RPMI8226 (cell line): ENCODE measurements around the gene UGT1A8.
"Not testable (repeated sequence)": the region's sequence is repeated elsewhere in the genome, so short reads cannot be mapped to it uniquely, and the experiment has no call there.

Source experiments
- DNase-seq: peaks from one replicate; pipeline ENCODE4 v3.0.0-alpha.2; 2015

Gene UGT1A8

DNA sequence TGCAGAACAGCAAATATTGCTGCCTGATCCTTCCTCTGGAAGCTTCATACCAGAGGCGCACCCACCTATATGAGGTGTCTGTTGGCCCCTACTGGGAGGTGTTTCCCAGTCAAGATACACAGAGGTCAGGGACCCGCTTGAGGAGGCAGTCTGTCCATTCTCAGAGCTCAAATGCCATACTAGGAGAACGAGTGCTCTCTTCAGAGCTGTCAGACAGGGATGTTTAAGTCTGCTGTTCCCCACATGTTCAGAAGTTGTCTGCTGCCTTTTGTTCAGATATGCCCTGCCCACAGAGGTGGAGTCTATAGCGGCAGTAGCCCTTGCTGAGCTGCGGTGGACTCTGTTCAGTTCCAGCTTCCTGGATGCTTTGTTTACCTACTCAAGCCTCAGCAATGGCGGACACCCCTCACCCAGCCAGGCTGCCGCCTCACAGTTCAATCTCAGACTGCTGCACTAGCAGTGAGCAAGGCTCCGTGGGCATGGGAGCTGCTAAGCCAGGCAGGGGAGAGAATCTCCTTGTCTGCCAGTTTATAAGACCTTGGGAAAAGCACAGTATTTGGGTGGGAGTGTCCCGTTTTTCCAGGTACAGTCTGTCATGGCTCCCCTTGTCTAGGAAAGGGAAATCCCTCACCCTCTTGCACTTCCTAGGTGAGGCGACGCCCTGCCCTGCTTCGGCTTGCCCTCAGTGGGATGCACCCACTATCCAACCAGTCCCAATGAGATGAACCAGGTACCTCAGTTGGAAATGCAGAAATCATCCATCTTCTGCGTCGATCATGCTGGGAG, 119.6 kb downstream of the UGT1A8 start:
- not testable (repeated sequence) for DNase-seq

DNA sequence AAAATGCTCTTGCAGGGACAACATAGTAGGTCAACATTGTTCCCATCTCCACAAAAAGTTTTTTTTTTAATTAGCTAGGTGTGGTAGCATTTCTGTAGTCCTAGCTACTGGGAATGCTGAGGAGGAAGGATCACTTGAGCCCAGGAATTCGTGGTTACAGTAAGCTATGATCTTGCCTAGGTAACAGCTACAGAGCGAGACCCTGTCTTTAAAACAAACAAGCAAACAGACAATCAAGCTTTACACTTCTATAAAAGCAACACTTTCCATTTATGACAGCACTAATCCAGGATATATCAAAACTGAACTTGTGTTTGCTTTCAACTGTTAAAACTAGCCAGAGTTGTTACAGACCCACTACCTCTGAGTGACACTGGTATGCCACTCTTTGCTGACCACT, 123.4 kb downstream of the UGT1A8 start:
- no peak for DNase-seq

GRCh38 chr2:233743464-233744259, 126.2 kb downstream of the UGT1A8 start:
- DNase-seq = no peak

DNA sequence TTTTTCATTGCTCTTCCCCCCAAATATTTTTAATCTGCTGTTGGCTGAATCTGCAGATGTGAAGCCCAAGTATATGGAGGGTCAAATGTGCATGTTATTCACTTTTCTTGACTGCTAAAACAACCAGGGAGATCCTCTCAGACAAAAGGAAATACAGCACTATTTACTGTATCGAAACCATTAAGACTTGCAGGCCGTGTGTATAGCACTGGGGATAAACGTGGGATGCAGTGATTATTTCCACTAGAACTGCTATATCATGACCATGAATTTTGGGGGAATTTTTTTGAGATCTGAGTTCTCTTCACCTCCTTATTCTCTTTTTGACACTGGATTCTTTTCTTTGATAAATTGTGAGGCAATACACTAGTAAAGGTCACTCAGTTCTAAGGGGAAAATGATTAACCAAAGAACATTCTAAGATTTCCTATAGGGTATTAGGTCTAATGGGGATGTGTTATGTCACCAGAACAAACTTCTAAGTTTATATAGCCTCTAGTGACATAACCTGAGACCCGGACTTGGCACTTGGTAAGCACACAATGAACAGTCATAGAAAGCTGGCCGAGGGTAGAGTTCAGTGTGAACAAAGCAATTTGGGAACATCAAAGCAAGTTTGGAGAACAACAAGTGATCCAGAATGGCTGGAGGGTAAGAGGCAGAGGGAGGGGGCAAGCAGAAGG, 127.8 kb downstream of the UGT1A8 start:
- no peak for DNase-seq

- not testable (repeated sequence) for DNase-seq
Measured at GRCh38 chr2:233745838-233746237, 128.4 kb downstream of the UGT1A8 start.

- no peak for DNase-seq
Measured at GRCh38 chr2:233746475-233747282, 129.2 kb downstream of the UGT1A8 start.

DNA sequence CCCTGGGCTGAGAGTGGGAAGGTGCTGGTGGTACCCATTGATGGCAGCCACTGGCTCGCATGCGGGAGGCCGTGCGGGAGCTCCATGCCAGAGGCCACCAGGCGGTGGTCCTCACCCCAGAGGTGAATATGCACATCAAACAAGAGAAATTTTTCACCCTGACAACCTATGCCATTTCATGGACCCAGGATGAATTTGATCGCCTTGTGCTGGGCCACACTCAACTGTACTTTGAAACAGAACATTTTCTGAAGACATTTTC, 129.8 kb downstream of the UGT1A8 start:
- no peak for DNase-seq

DNA sequence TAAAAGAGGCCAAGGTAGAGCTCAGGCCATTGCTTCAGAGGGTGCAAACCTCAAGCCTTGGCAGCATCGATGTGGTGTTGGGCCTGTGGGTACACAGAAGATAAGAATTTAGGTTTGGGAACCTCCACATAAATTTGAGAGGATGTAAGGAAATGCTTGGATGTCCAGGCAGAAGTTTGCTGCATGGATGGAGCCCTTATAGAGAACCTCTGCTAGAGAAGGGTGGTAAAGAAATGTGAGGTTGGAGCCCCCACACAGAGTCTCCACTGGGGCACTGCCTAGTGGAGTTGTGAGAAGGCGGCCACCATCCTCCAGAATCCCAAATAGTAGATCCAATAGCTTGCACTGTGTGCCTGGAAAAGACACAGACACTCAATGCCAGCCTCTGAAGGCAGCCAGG, 133.3 kb downstream of the UGT1A8 start:
- not testable (repeated sequence) for DNase-seq

DNA sequence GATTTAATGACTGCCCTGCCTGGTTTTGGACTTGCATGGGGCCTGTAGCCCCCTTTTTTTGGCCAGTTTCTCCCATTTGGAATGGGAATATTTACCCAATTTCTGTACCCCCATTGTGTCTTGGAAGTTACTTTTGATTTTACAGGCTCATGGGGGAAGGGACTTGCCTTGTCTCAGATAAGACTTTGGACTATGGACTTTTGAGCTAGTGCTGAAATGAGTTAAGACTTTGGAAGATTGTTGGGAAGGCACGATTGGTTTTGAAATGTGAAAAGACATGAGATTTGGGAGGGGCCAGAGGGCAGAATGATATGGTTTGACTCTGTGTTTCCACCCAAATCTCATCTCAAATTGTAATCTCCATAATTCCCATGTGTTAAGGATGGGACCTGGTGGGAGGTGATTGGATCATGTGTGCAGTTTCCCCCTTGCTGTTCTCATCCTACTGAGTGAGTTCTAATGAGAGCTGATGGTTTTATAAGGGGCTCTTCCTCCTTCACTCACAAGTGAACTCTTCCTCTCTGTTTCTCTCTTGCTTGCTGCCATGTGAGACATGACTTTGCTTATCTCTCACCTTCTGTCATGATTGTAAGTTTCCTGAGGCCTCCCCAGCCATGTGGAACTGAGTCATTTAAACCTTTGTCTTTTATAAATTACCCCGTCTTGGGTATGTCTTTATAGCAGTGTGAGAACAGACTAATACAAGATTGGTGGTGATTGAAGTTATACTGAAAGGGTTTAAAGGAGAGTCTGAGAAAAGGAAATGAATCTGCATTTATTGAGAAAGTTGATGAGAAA, 134.0 kb downstream of the UGT1A8 start:
- DNase-seq = not testable (repeated sequence)

DNA sequence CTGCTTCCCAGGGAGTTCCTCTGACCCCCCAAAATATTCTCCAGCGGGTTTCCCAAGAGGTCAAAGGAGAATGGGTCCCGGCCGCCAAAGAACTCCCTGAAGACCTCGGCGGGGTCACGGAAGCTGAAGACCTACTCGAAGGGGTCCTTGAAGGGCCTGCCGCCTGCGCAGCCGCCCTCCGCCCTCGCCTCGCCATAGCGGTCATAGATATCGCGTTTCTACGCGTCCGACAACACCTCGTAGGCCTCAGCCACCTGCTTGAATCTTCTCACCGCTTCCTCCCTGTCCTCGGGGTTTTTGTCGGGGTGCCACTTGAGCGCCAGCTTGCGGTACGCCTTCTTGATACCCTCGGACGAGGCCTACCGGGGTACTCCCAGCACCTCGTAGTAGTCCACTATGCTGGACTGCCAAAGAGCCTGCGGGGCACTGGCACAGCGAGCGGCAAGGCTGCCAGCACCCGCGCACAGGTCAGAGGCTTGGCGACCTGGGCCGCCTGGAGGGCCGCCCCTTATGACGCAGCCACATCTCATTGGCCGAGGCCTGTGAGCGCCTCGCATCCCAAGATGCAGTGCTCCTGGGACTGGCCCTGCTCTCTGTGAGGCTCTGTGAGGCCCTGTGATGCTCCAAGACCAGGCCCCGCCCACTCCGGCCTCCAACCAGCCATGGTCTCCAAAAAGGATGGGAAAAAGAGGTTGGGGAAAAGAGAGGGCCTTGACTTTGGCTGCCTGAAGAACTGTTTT, 137.6 kb downstream of the UGT1A8 start:
- no peak for DNase-seq

GRCh38 chr2:233756429-233757081, 139.1 kb downstream of the UGT1A8 start:
- DNase-seq = no peak

DNA sequence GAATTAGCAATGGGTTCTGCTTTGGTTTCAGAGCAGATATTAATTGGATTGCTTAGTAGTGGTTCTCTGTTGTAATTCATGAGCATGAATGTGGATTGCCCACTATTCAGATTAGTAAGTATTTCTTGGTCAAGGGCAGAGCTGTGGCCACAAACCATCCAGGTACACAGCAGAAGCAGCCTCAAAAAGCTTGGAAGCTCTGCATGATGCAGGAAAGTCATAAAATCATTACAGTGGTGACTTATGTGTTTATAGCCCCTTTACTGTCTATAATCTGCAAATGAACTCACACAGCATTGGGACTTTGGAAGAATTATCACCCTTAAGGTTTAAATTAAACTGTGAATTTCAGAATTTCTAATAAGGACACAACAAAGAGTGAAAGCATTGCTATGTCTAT, 140.7 kb downstream of the UGT1A8 start:
- no peak for DNase-seq

- no peak for DNase-seq
Measured at GRCh38 chr2:233758849-233759248, 141.4 kb downstream of the UGT1A8 start.

DNA sequence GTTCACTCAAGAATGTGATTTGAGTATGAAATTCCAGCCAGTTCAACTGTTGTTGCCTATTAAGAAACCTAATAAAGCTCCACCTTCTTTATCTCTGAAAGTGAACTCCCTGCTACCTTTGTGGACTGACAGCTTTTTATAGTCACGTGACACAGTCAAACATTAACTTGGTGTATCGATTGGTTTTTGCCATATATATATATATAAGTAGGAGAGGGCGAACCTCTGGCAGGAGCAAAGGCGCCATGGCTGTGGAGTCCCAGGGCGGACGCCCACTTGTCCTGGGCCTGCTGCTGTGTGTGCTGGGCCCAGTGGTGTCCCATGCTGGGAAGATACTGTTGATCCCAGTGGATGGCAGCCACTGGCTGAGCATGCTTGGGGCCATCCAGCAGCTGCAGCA, 142.6 kb downstream of the UGT1A8 start, which contains the start of gene UGT1A1:
Gene UGT1A1 (plus strand): TSS at position 228 of the 400 bp plus-strand sequence. CDS start 18 bp downstream, at position 246.
- DNase-seq = no peak

- no peak for DNase-seq
Measured at GRCh38 chr2:233761040-233761769, 143.8 kb downstream of the UGT1A8 start.

GRCh38 chr2:233764264-233764663, 146.8 kb downstream of the UGT1A8 start:
- no peak for DNase-seq

DNA sequence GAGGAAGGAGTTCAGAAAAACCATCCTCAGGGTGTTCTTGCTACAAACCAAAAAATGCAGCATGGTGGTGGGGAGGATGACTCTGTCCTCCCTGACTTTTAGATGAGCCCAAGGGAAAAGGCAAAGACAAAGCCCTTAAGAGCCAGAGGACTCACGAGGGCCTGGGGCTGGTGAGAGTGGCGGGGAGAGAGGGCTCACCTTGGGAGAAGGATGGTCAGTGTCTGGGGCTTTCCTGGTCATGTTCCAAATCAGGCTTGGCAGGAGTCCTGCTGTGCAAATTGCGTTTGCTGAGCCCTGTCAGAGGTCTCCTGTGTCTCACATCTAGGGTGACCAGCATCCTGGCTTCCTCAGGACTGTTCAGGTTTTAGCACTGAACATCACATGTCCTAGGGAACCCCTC, 147.3 kb downstream of the UGT1A8 start:
- DNase-seq = no peak

GRCh38 chr2:233766416-233766815, 149.0 kb downstream of the UGT1A8 start:
- no peak for DNase-seq

GRCh38 chr2:233768076-233768475, 150.6 kb downstream of the UGT1A8 start:
- DNase-seq = no peak

DNA sequence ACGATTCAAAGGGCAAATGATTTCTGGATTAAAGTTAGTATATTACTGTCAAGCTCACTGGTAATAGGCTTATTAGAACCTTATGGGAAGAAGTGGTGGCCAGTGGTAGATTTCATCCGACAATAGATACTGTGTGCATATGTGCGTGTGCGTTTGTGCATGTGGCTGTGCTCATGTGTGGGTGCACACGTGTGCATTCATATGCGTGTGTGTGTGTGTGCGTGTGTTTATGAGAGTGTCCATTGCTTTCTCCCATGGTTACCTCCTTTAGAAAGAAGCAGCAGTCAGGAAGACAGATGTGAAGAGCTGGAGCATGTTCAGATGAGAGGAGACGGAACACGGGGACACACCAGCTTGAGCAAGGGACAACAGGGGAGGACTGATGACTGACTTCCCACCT, 151.8 kb downstream of the UGT1A8 start:
- no peak for DNase-seq
